Smooth muscle cell (in vitro differentiated cells): ENCODE measurements around the gene BTNL3. TPM values are rescaled to one million over a fixed set of nuclear protein-coding genes. Genes with fewer than 3 reads are reported as not detected.

ENCODE experiments used
- DNase-seq: peaks from one replicate; lab custom pipeline; 2025; ENCODE audit not compliant: unreplicated experiment; lab: John Stamatoyannopoulos, UW
- H2AFZ ChIP-seq: fragments of 200-600 bp; sonication (generic); 2 replicates; pipeline ENCODE4 v1.6.0; 2016; ENCODE audit warnings: antibody characterized with exemption, low read depth, mild to moderate bottlenecking
- H3F3A ChIP-seq: fragments of 200-600 bp; sonication (generic); 2 replicates; pipeline ENCODE4 v1.6.0; 2017; ENCODE audit warnings: antibody characterized with exemption, low read depth
- H3K27ac ChIP-seq: fragments of 200-600 bp; sonication (generic); 2 replicates; pipeline ENCODE4 v1.5.1; 2016; ENCODE audit warnings: low read depth, mild to moderate bottlenecking
- H3K27me3 ChIP-seq: fragments of 200-600 bp; sonication (generic); 2 replicates; pipeline ENCODE4 v1.6.1; 2016; ENCODE audit warnings: low read depth, mild to moderate bottlenecking
- H3K36me3 ChIP-seq: fragments of 200-600 bp; sonication (generic); 2 replicates; pipeline ENCODE4 v1.5.1; 2016; ENCODE audit warnings: low read depth
- H3K4me1 ChIP-seq: fragments of 200-600 bp; sonication (generic); 2 replicates; pipeline ENCODE4 v1.5.1; 2016; ENCODE audit warnings: low read depth
- H3K4me2 ChIP-seq: fragments of 200-600 bp; sonication (generic); 2 replicates; pipeline ENCODE4 v1.6.0; 2016; ENCODE audit warnings: mild to moderate bottlenecking
- H3K4me3 ChIP-seq: fragments of 200-600 bp; sonication (generic); 2 replicates; pipeline ENCODE4 v1.5.1; 2016; ENCODE audit warnings: mild to moderate bottlenecking
- H3K79me2 ChIP-seq: fragments of 200-600 bp; sonication (generic); 2 replicates; pipeline ENCODE4 v1.6.0; 2016; ENCODE audit warnings: low read depth, mild to moderate bottlenecking
- H3K9ac ChIP-seq: fragments of 200-600 bp; sonication (generic); 2 replicates; pipeline ENCODE4 v1.6.0; 2016; ENCODE audit warnings: low read depth
- H3K9me3 ChIP-seq: fragments of 200-600 bp; sonication (generic); replicated peaks from 2 replicates; pipeline ENCODE4 v1.5.1; 2016; ENCODE audit warnings: low read depth
- H4K20me1 ChIP-seq: fragments of 200-600 bp; sonication (generic); 2 replicates; pipeline ENCODE4 v1.6.0; 2016; ENCODE audit warnings: low read depth
- WGBS: methylation state at CpG from one replicate; pipeline ENCODE4 v1.1.7; 2016; ENCODE audit warnings: low lambda C conversion rate; 5-methylcytosine and 5-hydroxymethylcytosine counted together
- polyA plus RNA-seq: library from polyadenylated mRNA; unstranded; fragments of >200 nt; fragmentation: Nextera tagmentation; extraction: Ambion mirVana; gene quantifications from 2 replicates; pipeline ENCODE4 v1.2.1, GENCODE V29; 2016
- total RNA-seq: library from RNA; depleted of rRNA; stranded (reverse); fragments of >200 nt; gene quantifications from 2 replicates; pipeline ENCODE4 v1.2.3, GENCODE V29; 2014
- TF ChIP-seq, protein P1 (sequence below): fragments of 200-600 bp; sonication (generic); IDR thresholded peaks from 2 replicates; pipeline ENCODE4 v1.5.1; 2017; ENCODE audit warnings: borderline replicate concordance, mild to moderate bottlenecking, antibody characterized with exemption; ENCODE audit not compliant: insufficient read depth, poor library complexity, severe bottlenecking

The BTNL3 gene
- total and polyA plus RNA-seq, 2 experiments from 2014 or later: not detected

DNA sequence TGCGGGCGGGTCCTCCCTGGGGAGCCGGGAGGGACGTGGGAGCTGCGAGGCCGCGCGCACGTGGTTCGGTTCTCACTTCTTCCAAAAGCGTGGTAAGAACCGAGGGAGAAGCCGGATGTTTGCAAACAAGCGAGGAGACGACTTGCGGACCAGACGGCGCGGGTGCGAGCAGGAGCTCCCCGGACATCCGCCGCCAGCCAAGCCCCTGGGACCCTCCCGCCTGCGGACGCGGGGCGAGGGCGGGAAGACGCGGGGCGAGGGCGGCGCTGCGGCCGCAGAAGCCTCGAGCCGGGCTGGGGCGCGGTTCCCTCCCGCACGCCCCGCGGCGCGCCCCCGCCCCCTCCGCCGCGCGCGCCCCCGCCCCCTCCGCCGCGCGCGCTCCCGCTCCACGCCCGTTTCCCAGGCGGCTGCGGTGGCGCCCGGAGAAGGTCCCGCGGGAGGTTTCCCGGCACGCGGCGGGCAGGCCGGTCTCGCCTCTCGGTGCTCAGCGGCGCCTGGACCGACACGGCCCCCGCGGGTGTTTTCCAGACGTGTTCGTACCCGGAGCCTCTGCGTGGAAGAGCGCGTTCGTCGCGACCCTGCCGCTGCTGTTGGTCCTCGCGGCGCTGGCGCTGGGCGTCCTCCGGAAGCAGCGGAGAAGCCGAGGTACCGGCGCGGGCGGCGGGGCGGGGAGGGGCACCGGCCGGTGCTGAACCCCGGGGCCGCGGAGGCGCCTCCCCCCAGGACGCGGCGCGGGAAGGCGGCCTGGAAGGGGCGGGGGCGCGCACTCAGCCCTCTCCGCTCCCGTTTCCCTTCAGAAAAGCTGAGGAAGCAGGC, 64.2 kb downstream of the BTNL3 start:
- H3K4me3 ChIP-seq: peak overlapping the region; percentile 55
- 1% methylated on average over 66 of the region's 120 CpGs for WGBS
- TF ChIP-seq, protein P1, sequence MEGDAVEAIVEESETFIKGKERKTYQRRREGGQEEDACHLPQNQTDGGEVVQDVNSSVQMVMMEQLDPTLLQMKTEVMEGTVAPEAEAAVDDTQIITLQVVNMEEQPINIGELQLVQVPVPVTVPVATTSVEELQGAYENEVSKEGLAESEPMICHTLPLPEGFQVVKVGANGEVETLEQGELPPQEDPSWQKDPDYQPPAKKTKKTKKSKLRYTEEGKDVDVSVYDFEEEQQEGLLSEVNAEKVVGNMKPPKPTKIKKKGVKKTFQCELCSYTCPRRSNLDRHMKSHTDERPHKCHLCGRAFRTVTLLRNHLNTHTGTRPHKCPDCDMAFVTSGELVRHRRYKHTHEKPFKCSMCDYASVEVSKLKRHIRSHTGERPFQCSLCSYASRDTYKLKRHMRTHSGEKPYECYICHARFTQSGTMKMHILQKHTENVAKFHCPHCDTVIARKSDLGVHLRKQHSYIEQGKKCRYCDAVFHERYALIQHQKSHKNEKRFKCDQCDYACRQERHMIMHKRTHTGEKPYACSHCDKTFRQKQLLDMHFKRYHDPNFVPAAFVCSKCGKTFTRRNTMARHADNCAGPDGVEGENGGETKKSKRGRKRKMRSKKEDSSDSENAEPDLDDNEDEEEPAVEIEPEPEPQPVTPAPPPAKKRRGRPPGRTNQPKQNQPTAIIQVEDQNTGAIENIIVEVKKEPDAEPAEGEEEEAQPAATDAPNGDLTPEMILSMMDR: no peak
- H3K4me2 ChIP-seq: peak overlapping the region; percentile 98
- H4K20me1 ChIP-seq: no peaks in the 10 kb centered on the region
- no peaks in the 10 kb centered on the region for H3K79me2 ChIP-seq
- H3K27ac ChIP-seq: no peak overlapping the region
- no peaks in the 10 kb centered on the region for H3F3A ChIP-seq
- H3K27me3 ChIP-seq: peaks cover 95% of the 10 kb centered on the region
- no peaks in the 10 kb centered on the region for H3K36me3 ChIP-seq
- no peak overlapping the region for H3K9ac ChIP-seq
- DNase-seq: no peak
- peak overlapping the region; percentile 62 for H2AFZ ChIP-seq
- H3K9me3 ChIP-seq: no peaks in the 10 kb centered on the region
- peaks cover 4% of the 10 kb centered on the region for H3K4me1 ChIP-seq

GRCh38 chr5:181053488-181054121, 65.0 kb downstream of the BTNL3 start:
- Histone ChIP-seq H3K4me1 (peaks cover 4% of the 10 kb centered on the region), H3K27me3 (peaks cover 97% of the 10 kb centered on the region), H3K27ac (no peak overlapping the region), H3K4me3 (peak overlapping the region; percentile 55), H3K9me3 (no peaks in the 10 kb centered on the region), H3K79me2 (no peaks in the 10 kb centered on the region), H4K20me1 (no peaks in the 10 kb centered on the region), H3K36me3 (no peaks in the 10 kb centered on the region), H2AFZ (peak overlapping the region; percentile 54), H3K4me2 (peak overlapping the region; percentile 98), H3F3A (no peaks in the 10 kb centered on the region), H3K9ac (no peak overlapping the region)
- DNase-seq: no peak
- WGBS: 3% methylated on average over 44 of the region's 45 CpGs
- TF ChIP-seq, protein P1: no peak

DNA sequence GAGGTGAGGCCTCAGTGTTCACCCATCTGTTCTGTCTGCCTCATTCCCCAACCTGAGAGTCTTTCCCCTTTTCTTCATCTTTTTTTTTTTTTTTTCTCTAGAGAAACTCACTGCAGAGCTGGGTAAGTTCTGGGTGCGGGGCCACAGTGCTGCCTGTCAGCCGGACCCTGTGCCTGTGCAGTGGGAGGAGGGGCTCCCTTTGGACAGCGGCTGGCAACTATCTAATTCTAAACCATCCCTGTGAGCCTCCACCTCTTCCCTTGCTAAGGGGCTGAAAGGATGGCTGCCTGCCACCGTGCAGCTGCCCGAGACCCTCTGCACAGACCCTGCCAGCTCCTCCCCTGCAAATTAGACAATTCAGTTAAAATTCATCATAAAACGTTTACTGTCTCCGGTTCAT, 65.5 kb downstream of the BTNL3 start:
- Histone ChIP-seq H3K4me3 (no peak overlapping the region), H4K20me1 (no peaks in the 10 kb centered on the region), H3K36me3 (no peaks in the 10 kb centered on the region), H2AFZ (no peak overlapping the region), H3K9me3 (no peaks in the 10 kb centered on the region), H3K27ac (no peak overlapping the region), H3K4me2 (peak overlapping the region; percentile 98), H3K9ac (no peak overlapping the region), H3K27me3 (peaks cover 99% of the 10 kb centered on the region), H3K79me2 (no peaks in the 10 kb centered on the region), H3F3A (no peaks in the 10 kb centered on the region), H3K4me1 (peaks cover 4% of the 10 kb centered on the region)
- WGBS: 26% methylated on average over 7 of the region's 7 CpGs
- TF ChIP-seq, protein P1: no peak
- no peak for DNase-seq
